ENCODE data around the gene KRTAP12-4. TPM values are rescaled to one million over a fixed set of nuclear protein-coding genes. Genes with fewer than 3 reads are reported as not detected.

Gene KRTAP12-4
- total RNA-seq, 4 donors from 2014 or later: not detected

GRCh38 chr21:44618504-44618903 lies 36.0 kb downstream of the KRTAP12-4 start:
- H3K9me3 ChIP-seq: no peaks in the 10 kb centered on the region
- TF ChIP-seq CTCF (IDR thresholded peaks at IDR 0.05) (no peak), POLR2A (IDR thresholded peaks at IDR 0.05) (no peak)
- no peak for DNase-seq
- H3K4me1 ChIP-seq: no peaks in the 10 kb centered on the region
- intact Hi-C loops (cut with DNase I; ENCODE audit: low total_unique reads): no loop called here
- H3K36me3 ChIP-seq: no peaks in the 10 kb centered on the region
- H3K27ac ChIP-seq: no peak overlapping the region
- H3K27me3 ChIP-seq: no peaks in the 10 kb centered on the region
- no peak overlapping the region for H3K4me3 ChIP-seq

GRCh38 chr21:44617071-44617501 lies 37.4 kb downstream of the KRTAP12-4 start:
- Histone ChIP-seq H3K27ac (no peak overlapping the region), H3K36me3 (no peaks in the 10 kb centered on the region), H3K4me3 (no peak overlapping the region), H3K9me3 (no peaks in the 10 kb centered on the region), H3K27me3 (no peaks in the 10 kb centered on the region), H3K4me1 (no peaks in the 10 kb centered on the region)
- no peak for TF ChIP-seq CTCF (IDR thresholded peaks at IDR 0.05)
- TF ChIP-seq POLR2A (IDR thresholded peaks at IDR 0.05): no peak
- intact Hi-C loops (cut with DNase I; ENCODE audit: low total_unique reads): no loop called here
- no peak for DNase-seq

- H3K4me1 ChIP-seq: no peaks in the 10 kb centered on the region
- TF ChIP-seq CTCF (IDR thresholded peaks at IDR 0.05): no peak
- TF ChIP-seq POLR2A (IDR thresholded peaks at IDR 0.05): no peak
- no peaks in the 10 kb centered on the region for H3K36me3 ChIP-seq
- H3K4me3 ChIP-seq: no peak overlapping the region
- intact Hi-C loops (cut with DNase I; ENCODE audit: low total_unique reads): no loop called here
- no peaks in the 10 kb centered on the region for H3K9me3 ChIP-seq
- DNase-seq: no peak
- H3K27ac ChIP-seq: no peak overlapping the region
- no peaks in the 10 kb centered on the region for H3K27me3 ChIP-seq
Measured at GRCh38 chr21:44616591-44616926, 37.9 kb downstream of the KRTAP12-4 start.

GRCh38 chr21:44615911-44616590 lies 38.4 kb downstream of the KRTAP12-4 start:
- intact Hi-C loops (cut with DNase I; ENCODE audit: low total_unique reads): no loop called here
- Histone ChIP-seq H3K9me3 (no peaks in the 10 kb centered on the region), H3K4me3 (no peak overlapping the region), H3K27me3 (no peaks in the 10 kb centered on the region), H3K36me3 (no peaks in the 10 kb centered on the region), H3K27ac (no peak overlapping the region), H3K4me1 (no peaks in the 10 kb centered on the region)
- no peak for DNase-seq
- TF ChIP-seq CTCF (IDR thresholded peaks at IDR 0.05) (no peak), POLR2A (IDR thresholded peaks at IDR 0.05) (no peak)

- no peak for TF ChIP-seq POLR2A (IDR thresholded peaks at IDR 0.05)
- no peak for TF ChIP-seq CTCF (IDR thresholded peaks at IDR 0.05)
- no peak overlapping the region for H3K4me3 ChIP-seq
- no peaks in the 10 kb centered on the region for H3K27me3 ChIP-seq
- intact Hi-C loops (cut with DNase I; ENCODE audit: low total_unique reads): no loop called here
- H3K9me3 ChIP-seq: no peaks in the 10 kb centered on the region
- H3K4me1 ChIP-seq: no peaks in the 10 kb centered on the region
- DNase-seq: no peak
- no peaks in the 10 kb centered on the region for H3K36me3 ChIP-seq
- H3K27ac ChIP-seq: no peak overlapping the region
Measured at GRCh38 chr21:44615466-44615865, 39.0 kb downstream of the KRTAP12-4 start.

Data from uterus (tissue), 4 donors.